ENCODE results near the gene CTTNBP2NL. TPM values are rescaled to one million over a fixed set of nuclear protein-coding genes. Genes with fewer than 3 reads are reported as not detected.

Gene CTTNBP2NL
- 10 to 100 TPM; 34.1 to 54.5 (median 39.2) TPM for polyA plus RNA-seq (ENCODE audit: insufficient read length in 4 of 4)

DNA sequence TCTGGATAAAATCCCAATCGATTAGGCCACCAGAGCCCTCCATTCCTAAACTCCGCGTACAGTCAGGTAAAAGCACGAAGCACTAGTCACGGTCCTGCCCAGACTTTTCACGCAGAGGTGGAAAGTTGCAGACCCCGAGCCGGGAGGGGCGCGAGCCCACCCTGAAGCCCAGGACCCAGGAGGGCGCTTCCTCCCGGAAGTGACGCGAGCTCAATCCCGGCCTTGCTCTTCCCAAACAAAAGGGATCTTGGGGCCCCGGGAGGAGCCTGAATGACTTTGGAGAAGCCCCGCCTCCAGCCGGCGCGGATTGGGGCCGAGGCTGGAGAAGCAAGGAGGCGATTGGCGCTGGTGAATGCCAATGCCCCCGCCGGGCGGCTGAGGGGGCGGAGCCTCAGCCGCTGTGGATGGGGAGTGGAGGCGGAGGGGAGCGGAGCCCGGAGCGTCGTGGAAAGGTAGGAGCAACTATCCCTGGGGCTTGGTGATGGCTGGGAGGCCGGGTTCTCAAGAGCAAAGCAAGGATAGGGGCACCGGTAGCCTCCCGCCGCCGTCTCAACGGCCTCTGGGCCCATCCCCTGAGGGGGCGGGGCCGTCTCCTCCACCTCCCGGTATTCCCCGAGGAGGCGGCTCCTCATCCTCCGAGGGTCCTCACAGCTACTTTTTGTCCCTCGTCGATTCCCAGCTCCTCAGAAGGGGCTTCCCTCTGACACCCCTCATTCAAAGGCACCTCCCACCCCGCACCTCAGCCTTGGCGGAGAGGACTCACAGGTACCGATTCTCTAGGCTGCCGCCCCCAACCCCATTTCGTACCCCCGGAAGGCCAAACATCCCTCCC, at the start of gene CTTNBP2NL:
CTTNBP2NL (plus strand) TSS at position 394 of the 832 bp plus-strand sequence. CDS start 19,952 bp downstream, outside the sequence.
- DNase-seq (ENCODE audit: low read depth in 4 of 4, low spot score in 3 of 4), result peak; percentile 92 to 97 (median 94)

GRCh38 chr1:112346801-112347350, 49.1 kb upstream of the CTTNBP2NL start:
- no peak for DNase-seq (ENCODE audit: low read depth in 4 of 4, low spot score in 3 of 4)

- DNase-seq (ENCODE audit: low read depth in 4 of 4, low spot score in 3 of 4), result no peak
Observed at GRCh38 chr1:112356765-112357164, 39.2 kb upstream of the CTTNBP2NL start.

- no peak for DNase-seq (ENCODE audit: low read depth in 4 of 4, low spot score in 3 of 4)
Observed at GRCh38 chr1:112357467-112357866, 38.5 kb upstream of the CTTNBP2NL start.

DNA sequence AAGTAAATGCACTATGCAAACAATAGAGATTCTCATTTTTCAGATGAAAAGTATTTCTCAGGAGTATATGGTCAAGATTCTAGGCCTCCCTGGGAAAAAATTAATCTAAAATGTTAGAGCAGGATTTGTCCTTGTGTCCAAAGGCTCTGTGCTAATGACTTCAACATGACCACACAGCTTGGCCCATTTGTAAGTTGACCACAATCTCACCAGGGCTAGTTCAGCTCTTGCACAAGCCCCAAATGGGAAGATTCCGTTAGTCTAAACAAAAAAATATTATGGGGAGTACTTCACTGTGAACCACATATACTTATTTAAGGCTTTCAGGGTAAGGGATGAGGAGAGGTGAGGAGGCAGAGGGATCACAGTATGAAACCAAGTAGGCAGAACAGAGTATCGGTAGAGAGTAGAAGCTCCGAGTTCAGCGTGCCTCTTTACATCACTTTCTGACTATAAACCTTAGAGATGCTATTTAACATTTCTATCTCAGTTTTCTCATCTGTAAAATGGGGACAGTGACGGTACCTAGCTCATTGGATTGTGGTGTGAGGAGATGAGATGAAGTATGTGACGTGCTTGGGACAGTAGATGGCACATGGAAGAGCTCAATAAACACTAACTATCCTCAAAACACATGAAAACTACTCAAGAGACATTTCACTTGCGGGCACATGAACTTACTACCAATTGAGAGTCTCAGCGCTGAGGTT, 37.8 kb upstream of the CTTNBP2NL start:
- DNase-seq (ENCODE audit: low read depth in 4 of 4, low spot score in 3 of 4), result no peak

- DNase-seq (ENCODE audit: low read depth in 4 of 4, low spot score in 3 of 4), result no peak
Observed at GRCh38 chr1:112358798-112359408, 37.1 kb upstream of the CTTNBP2NL start.

- no peak for DNase-seq (ENCODE audit: low read depth in 4 of 4, low spot score in 3 of 4)
Observed at GRCh38 chr1:112359961-112360767, 35.9 kb upstream of the CTTNBP2NL start.

GRCh38 chr1:112363636-112364035, 32.4 kb upstream of the CTTNBP2NL start:
- no peak for DNase-seq (ENCODE audit: low read depth in 4 of 4, low spot score in 3 of 4)

- DNase-seq (ENCODE audit: low read depth in 4 of 4, low spot score in 3 of 4), result no peak
Observed at GRCh38 chr1:112368198-112368597, 27.8 kb upstream of the CTTNBP2NL start.

GRCh38 chr1:112369392-112370285, 26.4 kb upstream of the CTTNBP2NL start:
- DNase-seq (ENCODE audit: low read depth in 4 of 4, low spot score in 3 of 4), result peak; percentile 41 to 61 (median 56)

- DNase-seq (ENCODE audit: low read depth in 4 of 4, low spot score in 3 of 4), result no peak
Observed at GRCh38 chr1:112370996-112371395, 25.0 kb upstream of the CTTNBP2NL start.

DNA sequence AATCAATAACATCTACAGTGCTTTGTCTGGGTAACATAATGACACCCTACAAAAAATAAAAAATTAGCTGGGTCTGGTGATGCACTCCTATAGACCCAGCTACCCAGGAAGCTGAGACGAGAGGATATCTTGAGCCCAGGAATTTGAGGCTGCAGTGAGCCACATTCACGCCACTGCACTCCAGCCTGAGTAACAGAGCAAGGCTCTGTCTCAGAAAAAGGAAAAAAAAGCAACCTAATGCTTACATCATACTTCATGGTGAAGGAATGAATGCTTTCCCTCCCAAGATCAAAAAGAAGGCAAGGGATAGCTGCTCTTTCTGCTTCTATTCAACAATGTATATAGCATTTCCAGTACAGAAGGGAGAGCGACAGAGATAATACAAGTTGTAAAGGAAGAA, 24.2 kb upstream of the CTTNBP2NL start:
- DNase-seq (ENCODE audit: low read depth in 4 of 4, low spot score in 3 of 4), result no peak

GRCh38 chr1:112373806-112374205, 22.2 kb upstream of the CTTNBP2NL start:
- no peak for DNase-seq (ENCODE audit: low read depth in 4 of 4, low spot score in 3 of 4)

GRCh38 chr1:112375701-112376100, 20.3 kb upstream of the CTTNBP2NL start:
- no peak for DNase-seq (ENCODE audit: low read depth in 4 of 4, low spot score in 3 of 4)

DNA sequence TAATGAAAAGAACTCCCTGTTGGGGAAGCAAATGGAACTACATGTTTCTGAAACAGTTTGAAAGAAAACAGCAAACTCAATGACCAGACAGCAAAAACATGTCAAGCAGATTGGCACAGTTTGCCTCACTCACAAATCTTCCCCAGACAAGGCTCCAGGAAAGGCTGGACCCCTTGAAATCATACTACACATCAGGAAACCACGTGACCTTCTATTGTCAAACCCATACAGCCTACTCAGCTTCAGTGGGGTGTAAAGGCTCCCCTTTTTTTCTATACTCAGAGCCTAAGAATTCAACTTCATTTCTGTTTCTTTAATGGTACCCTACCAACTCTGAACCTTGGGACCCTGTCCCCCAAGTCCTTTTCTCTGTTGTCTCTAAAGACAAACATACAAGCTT, 15.7 kb upstream of the CTTNBP2NL start:
- DNase-seq (ENCODE audit: low read depth in 4 of 4, low spot score in 3 of 4), result no peak

GRCh38 chr1:112381324-112382076, 14.5 kb upstream of the CTTNBP2NL start:
- no peak for DNase-seq (ENCODE audit: low read depth in 4 of 4, low spot score in 3 of 4)

GRCh38 chr1:112383759-112384370, 12.1 kb upstream of the CTTNBP2NL start:
- DNase-seq (ENCODE audit: low read depth in 4 of 4, low spot score in 3 of 4), result no peak
